RKO (cell line): ENCODE results near the gene MYH8.

Experiments used
- DNase-seq: peaks from one replicate; pipeline ENCODE4 v3.0.0-alpha.2; 2016; ENCODE audit warnings: low spot score

Gene MYH8

GRCh38 chr17:10380631-10381408 lies 40.9 kb downstream of the MYH8 start:
- no peak for DNase-seq

GRCh38 chr17:10372906-10373305 lies 48.8 kb downstream of the MYH8 start, which contains the start of gene MYH13:
MYH13 (minus strand) TSS chr17:10373006; CDS start chr17:10364530, 8,476 bp downstream.
- no peak for DNase-seq

- no peak for DNase-seq
Observed at GRCh38 chr17:10370016-10370608, 51.6 kb downstream of the MYH8 start.

- no peak for DNase-seq
Observed at GRCh38 chr17:10369239-10369638, 52.5 kb downstream of the MYH8 start.

GRCh38 chr17:10368561-10368960 lies 53.2 kb downstream of the MYH8 start:
- no peak for DNase-seq

GRCh38 chr17:10360578-10360977 lies 61.2 kb downstream of the MYH8 start:
- no peak for DNase-seq

GRCh38 chr17:10357768-10358167 lies 64.0 kb downstream of the MYH8 start:
- DNase-seq, result no peak

GRCh38 chr17:10354651-10355050 lies 67.1 kb downstream of the MYH8 start:
- no peak for DNase-seq

- no peak for DNase-seq
Observed at GRCh38 chr17:10352893-10353292, 68.9 kb downstream of the MYH8 start.

- DNase-seq, result no peak
Observed at GRCh38 chr17:10349403-10349802, 72.3 kb downstream of the MYH8 start.

GRCh38 chr17:10344816-10345215 lies 76.9 kb downstream of the MYH8 start:
- no peak for DNase-seq
